Neural cell (in vitro differentiated cells): ENCODE data around the gene SLC6A4. TPM values are rescaled to one million over a fixed set of nuclear protein-coding genes. Genes with fewer than 3 reads are reported as not detected.

Source experiments
- H2AFZ ChIP-seq: fragments of 200-600, 300-800 bp; sonication (generic), shearing (Covaris generic); 2 replicates; pipeline ENCODE4 v1.6.0; 2014; ENCODE audit warnings: low read depth, mild to moderate bottlenecking, antibody characterized with exemption, low read length, moderate library complexity
- H3F3A ChIP-seq: fragments of 200-600 bp; shearing (Covaris generic); 2 replicates; pipeline ENCODE4 v1.6.1; 2016; ENCODE audit warnings: mild to moderate bottlenecking, moderate library complexity, mixed read lengths, antibody characterized with exemption, low read length; ENCODE audit not compliant: insufficient read depth, poor library complexity, severe bottlenecking
- H3K27ac ChIP-seq: fragments of 200-600, 300-800 bp; sonication (generic), shearing (Covaris generic); 2 replicates; pipeline ENCODE4 v1.5.1; 2014; ENCODE audit warnings: mild to moderate bottlenecking, low read length, moderate library complexity
- H3K27me3 ChIP-seq: fragments of 300-800, 200-600 bp; sonication (generic), shearing (Covaris generic); 2 replicates; pipeline ENCODE4 v1.6.0; 2014; ENCODE audit warnings: mild to moderate bottlenecking, low read depth, low read length, moderate library complexity; ENCODE audit not compliant: insufficient read depth
- H3K36me3 ChIP-seq: fragments of 300-800, 200-600 bp; sonication (generic), shearing (Covaris generic); 2 replicates; pipeline ENCODE4 v1.5.1; 2014; ENCODE audit warnings: mild to moderate bottlenecking, antibody characterized with exemption, low read length, moderate library complexity; ENCODE audit not compliant: insufficient read depth
- H3K4me2 ChIP-seq: fragments of 300-800, 200-600 bp; sonication (generic), shearing (Covaris generic); 2 replicates; pipeline ENCODE4 v1.6.0; 2014; ENCODE audit warnings: mild to moderate bottlenecking, low read length
- H3K4me3 ChIP-seq: fragments of 300-800, 200-600 bp; sonication (generic), shearing (Covaris generic); 2 replicates; pipeline ENCODE4 v1.5.1; 2014; ENCODE audit warnings: mild to moderate bottlenecking, low read length, moderate library complexity
- H3K79me2 ChIP-seq: fragments of 200-600 bp; shearing (Covaris generic); replicated peaks from 2 replicates; pipeline ENCODE4 v1.6.0; 2014; ENCODE audit warnings: mild to moderate bottlenecking, low read length, moderate library complexity; ENCODE audit not compliant: insufficient read depth
- H3K9ac ChIP-seq: fragments of 300-800, 200-600 bp; sonication (generic), shearing (Covaris generic); 2 replicates; pipeline ENCODE4 v1.6.1; 2016; ENCODE audit warnings: mild to moderate bottlenecking, low read length, mixed read lengths
- H3K9me2 ChIP-seq: fragments of 200-600 bp; shearing (Covaris generic); 2 replicates; pipeline ENCODE4 v1.6.1; 2016; ENCODE audit warnings: mild to moderate bottlenecking, low read length, mixed read lengths; ENCODE audit not compliant: insufficient read depth
- H3K9me3 ChIP-seq: fragments of 200-600, 300-800 bp; sonication (generic), shearing (Covaris generic); 2 replicates; pipeline ENCODE4 v1.6.1; 2016; ENCODE audit warnings: mild to moderate bottlenecking, mixed run types, low read length, moderate library complexity, mixed read lengths
- H4K20me1 ChIP-seq: fragments of 200-600 bp; shearing (Covaris generic); 2 replicates; pipeline ENCODE4 v1.6.1; 2016; ENCODE audit warnings: mild to moderate bottlenecking, mixed run types; ENCODE audit not compliant: insufficient read depth
- EP300 ChIP-seq: fragments of 450-650 bp; conservative IDR thresholded peaks from 2 replicates; pipeline ENCODE4 v1.6.1; 2014; ENCODE audit warnings: antibody characterized with exemption, mild to moderate bottlenecking, moderate library complexity; ENCODE audit not compliant: poor library complexity, severe bottlenecking
- EZH2 ChIP-seq: fragments of 200-600, 300-800 bp; shearing (Covaris generic), sonication (generic); IDR thresholded peaks from 2 replicates; pipeline ENCODE4 v1.6.1; 2014; ENCODE audit warnings: antibody characterized with exemption, low read length, borderline replicate concordance, mild to moderate bottlenecking; ENCODE audit not compliant: insufficient read depth, poor library complexity, severe bottlenecking
- MXI1 ChIP-seq: fragments of 450-650 bp; conservative IDR thresholded peaks from 2 replicates; pipeline ENCODE4 v1.6.1; 2014; ENCODE audit warnings: antibody characterized with exemption, mild to moderate bottlenecking; ENCODE audit not compliant: poor library complexity, severe bottlenecking
- POLR2AphosphoS5 ChIP-seq: IDR thresholded peaks from 2 replicates; pipeline ENCODE4 v1.6.1; 2012
- RAD21 ChIP-seq: fragments of 450-650 bp; conservative IDR thresholded peaks from 2 replicates; pipeline ENCODE4 v1.6.1; 2014; ENCODE audit warnings: antibody characterized with exemption, mild to moderate bottlenecking, moderate library complexity
- REST ChIP-seq: IDR thresholded peaks from 2 replicates; pipeline ENCODE4 v1.6.1; 2012; ENCODE audit warnings: borderline replicate concordance
- SMC3 ChIP-seq: fragments of 450-650 bp; conservative IDR thresholded peaks from 2 replicates; pipeline ENCODE4 v1.6.1; 2014; ENCODE audit warnings: antibody characterized with exemption, mild to moderate bottlenecking, moderate library complexity; ENCODE audit not compliant: poor library complexity
- TAF1 ChIP-seq: IDR thresholded peaks from 2 replicates; pipeline ENCODE4 v1.6.1; 2012; ENCODE audit warnings: low read depth
- polyA plus RNA-seq: library from polyadenylated mRNA; depleted of rRNA; stranded (reverse); fragments of >200 nt; gene quantifications from 2 replicates; pipeline ENCODE4 v1.2.3, GENCODE V29; 2014
- TF ChIP-seq, protein P1 (sequence below): fragments of 450-650 bp; IDR thresholded peaks from 2 replicates; pipeline ENCODE4 v1.5.1; 2014; ENCODE audit warnings: antibody characterized with exemption, mild to moderate bottlenecking, moderate library complexity; ENCODE audit not compliant: poor library complexity, severe bottlenecking

The SLC6A4 gene
- polyA plus RNA-seq, 1 donor from 2014 or later = 1.1 TPM

DNA sequence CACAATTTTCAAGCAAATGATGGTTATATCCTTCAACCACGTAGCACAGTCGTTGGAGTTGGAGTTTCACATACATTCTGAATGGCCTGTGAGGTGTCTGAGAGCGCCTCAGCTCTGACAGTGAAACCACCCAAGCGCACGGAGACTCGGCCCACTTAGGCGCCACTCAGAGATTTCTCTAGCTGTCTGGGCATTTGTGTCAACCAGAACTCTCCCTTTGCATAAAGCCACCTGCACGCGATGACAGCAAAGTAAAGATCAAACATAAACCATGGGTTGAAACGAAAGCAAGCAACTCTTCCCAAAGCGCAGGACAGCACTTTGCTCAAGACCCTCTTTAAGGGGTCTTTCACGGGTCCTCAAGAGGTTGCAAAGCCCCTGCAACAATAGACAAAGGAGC lies 533 bp downstream of the SLC6A4 start:
- Histone ChIP-seq H3K79me2 (no peaks in the 10 kb centered on the region), H3K9ac (no peak overlapping the region), H3K27ac (no peak overlapping the region), H3K4me2 (no peak overlapping the region), H3K9me2 (no peaks in the 10 kb centered on the region), H3F3A (no peaks in the 10 kb centered on the region), H2AFZ (no peak overlapping the region), H3K36me3 (no peaks in the 10 kb centered on the region), H3K9me3 (no peaks in the 10 kb centered on the region), H3K27me3 (peaks cover 69% of the 10 kb centered on the region), H3K4me3 (peak overlapping the region; percentile 68), H4K20me1 (no peaks in the 10 kb centered on the region)
- TF ChIP-seq, protein P1, sequence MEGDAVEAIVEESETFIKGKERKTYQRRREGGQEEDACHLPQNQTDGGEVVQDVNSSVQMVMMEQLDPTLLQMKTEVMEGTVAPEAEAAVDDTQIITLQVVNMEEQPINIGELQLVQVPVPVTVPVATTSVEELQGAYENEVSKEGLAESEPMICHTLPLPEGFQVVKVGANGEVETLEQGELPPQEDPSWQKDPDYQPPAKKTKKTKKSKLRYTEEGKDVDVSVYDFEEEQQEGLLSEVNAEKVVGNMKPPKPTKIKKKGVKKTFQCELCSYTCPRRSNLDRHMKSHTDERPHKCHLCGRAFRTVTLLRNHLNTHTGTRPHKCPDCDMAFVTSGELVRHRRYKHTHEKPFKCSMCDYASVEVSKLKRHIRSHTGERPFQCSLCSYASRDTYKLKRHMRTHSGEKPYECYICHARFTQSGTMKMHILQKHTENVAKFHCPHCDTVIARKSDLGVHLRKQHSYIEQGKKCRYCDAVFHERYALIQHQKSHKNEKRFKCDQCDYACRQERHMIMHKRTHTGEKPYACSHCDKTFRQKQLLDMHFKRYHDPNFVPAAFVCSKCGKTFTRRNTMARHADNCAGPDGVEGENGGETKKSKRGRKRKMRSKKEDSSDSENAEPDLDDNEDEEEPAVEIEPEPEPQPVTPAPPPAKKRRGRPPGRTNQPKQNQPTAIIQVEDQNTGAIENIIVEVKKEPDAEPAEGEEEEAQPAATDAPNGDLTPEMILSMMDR = no peak
- no peak for TF ChIP-seq TAF1

GRCh38 chr17:30234296-30234695 lies 1.2 kb downstream of the SLC6A4 start:
- no peaks in the 10 kb centered on the region for H3K9me2 ChIP-seq
- no peaks in the 10 kb centered on the region for H3F3A ChIP-seq
- H3K9me3 ChIP-seq = no peaks in the 10 kb centered on the region
- H3K4me3 ChIP-seq = no peak overlapping the region
- no peaks in the 10 kb centered on the region for H3K79me2 ChIP-seq
- no peaks in the 10 kb centered on the region for H3K36me3 ChIP-seq
- H3K9ac ChIP-seq = no peak overlapping the region
- H3K4me2 ChIP-seq = no peak overlapping the region
- no peak overlapping the region for H2AFZ ChIP-seq
- TF ChIP-seq SMC3 (no peak), RAD21 (no peak), MXI1 (no peak), EP300 (no peak), TAF1 (no peak)
- H3K27me3 ChIP-seq = peaks cover 62% of the 10 kb centered on the region
- no peaks in the 10 kb centered on the region for H4K20me1 ChIP-seq
- H3K27ac ChIP-seq = no peak overlapping the region

DNA sequence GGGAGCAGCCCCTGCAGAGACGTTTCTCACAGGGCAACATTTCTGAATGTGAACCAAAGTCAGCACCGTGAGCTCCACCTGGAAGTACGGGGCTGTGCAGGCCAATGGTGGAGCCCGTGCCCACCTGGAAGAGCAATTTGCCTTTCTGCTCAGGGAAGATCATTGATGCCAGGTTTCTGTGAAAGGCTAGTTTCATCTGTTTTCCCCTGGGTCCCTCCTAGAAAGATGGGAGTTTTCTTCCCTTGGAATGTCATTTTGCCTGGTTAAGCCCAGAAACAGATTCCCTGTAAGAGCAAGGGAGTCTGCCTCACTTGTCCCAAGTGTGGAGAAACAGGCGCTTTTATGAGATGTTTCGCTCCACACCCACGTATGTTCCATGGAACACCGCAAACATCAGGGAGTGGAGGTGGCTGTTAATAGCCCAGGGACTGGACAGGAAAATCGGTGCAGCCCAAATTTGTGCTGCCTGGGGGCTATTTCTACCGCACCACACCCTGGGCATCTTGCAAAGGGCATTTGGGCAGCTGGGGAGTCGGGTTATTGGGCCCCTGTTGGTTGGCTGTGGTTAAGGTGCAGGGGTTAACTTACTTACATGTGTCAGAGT lies 2.6 kb downstream of the SLC6A4 start:
- Histone ChIP-seq H2AFZ (no peak overlapping the region), H3K9me2 (no peaks in the 10 kb centered on the region), H3K4me2 (no peak overlapping the region), H3K27ac (no peak overlapping the region), H3K36me3 (no peaks in the 10 kb centered on the region), H3K79me2 (no peaks in the 10 kb centered on the region), H3K4me3 (no peak overlapping the region), H4K20me1 (no peaks in the 10 kb centered on the region), H3K27me3 (peaks cover 49% of the 10 kb centered on the region), H3K9me3 (no peaks in the 10 kb centered on the region), H3K9ac (no peak overlapping the region), H3F3A (no peaks in the 10 kb centered on the region)
- TF ChIP-seq SMC3 (no peak), REST (no peak), TAF1 (no peak), POLR2AphosphoS5 (no peak), RAD21 (no peak), MXI1 (no peak), EP300 (no peak), EZH2 (no peak)
- TF ChIP-seq, protein P1 = no peak
